Loucy (cell line): ENCODE measurements around the gene RPL29.

ENCODE experiments used
- H2AFZ ChIP-seq: fragments of 200-600 bp; sonication (generic); 2 replicates; pipeline ENCODE4 v1.6.0; 2016; ENCODE audit warnings: antibody characterized with exemption, mild to moderate bottlenecking, low read length, moderate library complexity
- H3F3A ChIP-seq: fragments of 200-600 bp; 2 replicates; pipeline ENCODE4 v1.6.0; 2016; ENCODE audit warnings: antibody characterized with exemption, low read depth, mild to moderate bottlenecking
- H3K27me3 ChIP-seq: fragments of 200-600 bp; sonication (generic); 2 replicates; pipeline ENCODE4 v1.6.1; 2014; ENCODE audit warnings: low read length, mild to moderate bottlenecking; ENCODE audit not compliant: insufficient read depth, poor library complexity, severe bottlenecking
- H3K36me3 ChIP-seq: fragments of 200-600 bp; sonication (generic); 2 replicates; pipeline ENCODE4 v1.6.1; 2016; ENCODE audit warnings: low read length; ENCODE audit not compliant: insufficient read depth
- H3K4me1 ChIP-seq: fragments of 200-600 bp; sonication (generic); 2 replicates; pipeline ENCODE4 v1.5.1; 2014; ENCODE audit warnings: low read length, mild to moderate bottlenecking; ENCODE audit not compliant: insufficient read depth, poor library complexity, severe bottlenecking
- H3K4me2 ChIP-seq: fragments of 200-600 bp; sonication (generic); 2 replicates; pipeline ENCODE4 v1.6.0; 2014; ENCODE audit warnings: antibody characterized with exemption, low read length, low read depth, mild to moderate bottlenecking; ENCODE audit not compliant: poor library complexity, severe bottlenecking
- H3K4me3 ChIP-seq: fragments of 200-600 bp; sonication (generic); 2 replicates; pipeline ENCODE4 v1.5.1; 2014; ENCODE audit warnings: low read length, mild to moderate bottlenecking, mixed read lengths; ENCODE audit not compliant: poor library complexity, severe bottlenecking
- H3K79me2 ChIP-seq: fragments of 200-600 bp; sonication (generic); 2 replicates; pipeline ENCODE4 v1.6.1; 2014; ENCODE audit warnings: low read length; ENCODE audit not compliant: insufficient read depth
- H3K9ac ChIP-seq: fragments of 200-600 bp; sonication (generic); 2 replicates; pipeline ENCODE4 v1.6.0; 2014; ENCODE audit warnings: mild to moderate bottlenecking, low read depth, low read length, moderate library complexity; ENCODE audit not compliant: poor library complexity, severe bottlenecking
- H3K9me2 ChIP-seq: fragments of 200-600 bp; sonication (generic); replicated peaks from 2 replicates; pipeline ENCODE4 v1.6.1; 2016; ENCODE audit warnings: low read depth, low read length, mixed read lengths
- H3K9me3 ChIP-seq: fragments of 200-600 bp; sonication (generic); 2 replicates; pipeline ENCODE4 v1.6.1; 2014; ENCODE audit warnings: mild to moderate bottlenecking, antibody characterized with exemption, low read length, low read depth; ENCODE audit not compliant: insufficient read depth
- H4K20me1 ChIP-seq: fragments of 200-600 bp; sonication (generic); 2 replicates; pipeline ENCODE4 v1.6.0; 2014; ENCODE audit warnings: antibody characterized with exemption, low read length, mild to moderate bottlenecking; ENCODE audit not compliant: insufficient read depth, poor library complexity, severe bottlenecking
- EZH2phosphoT487 ChIP-seq: fragments of 200-600 bp; IDR thresholded peaks from 2 replicates; pipeline ENCODE4 v1.6.1; 2018; ENCODE audit warnings: antibody characterized with exemption, mild to moderate bottlenecking, moderate library complexity, borderline replicate concordance
- TF ChIP-seq, protein P1 (sequence below): fragments of 200-600 bp; sonication (generic); conservative IDR thresholded peaks from 2 replicates; pipeline ENCODE4 v1.5.1; 2014; ENCODE audit warnings: mild to moderate bottlenecking, antibody characterized with exemption, low read length

RPL29 gene

GRCh38 chr3:51982838-51983577 lies 12.7 kb downstream of the RPL29 start, which contains the start of gene ACY1:
ACY1 (plus strand) TSS chr3:51983535; CDS start chr3:51984065, 530 bp downstream.
- Histone ChIP-seq H3K4me3 (peak within 1 kb of the TSS; percentile 93), H3K9me2 (no peaks in the 10 kb centered on the region), H3K9me3 (no peaks in the 10 kb centered on the region), H3K36me3 (no peaks in the 10 kb centered on the region), H3K9ac (peak within 1 kb of the TSS; percentile 82), H3K27me3 (no peaks in the 10 kb centered on the region), H4K20me1 (no peaks in the 10 kb centered on the region), H3F3A (peaks cover 7% of the 10 kb centered on the region), H2AFZ (peak within 1 kb of the TSS; percentile 93), H3K79me2 (peaks cover 16% of the 10 kb centered on the region; the same call in 1 of the 2 replicates), H3K4me1 (peaks cover 18% of the 10 kb centered on the region), H3K4me2 (peak within 1 kb of the TSS; percentile 95)
- TF ChIP-seq, protein P1, sequence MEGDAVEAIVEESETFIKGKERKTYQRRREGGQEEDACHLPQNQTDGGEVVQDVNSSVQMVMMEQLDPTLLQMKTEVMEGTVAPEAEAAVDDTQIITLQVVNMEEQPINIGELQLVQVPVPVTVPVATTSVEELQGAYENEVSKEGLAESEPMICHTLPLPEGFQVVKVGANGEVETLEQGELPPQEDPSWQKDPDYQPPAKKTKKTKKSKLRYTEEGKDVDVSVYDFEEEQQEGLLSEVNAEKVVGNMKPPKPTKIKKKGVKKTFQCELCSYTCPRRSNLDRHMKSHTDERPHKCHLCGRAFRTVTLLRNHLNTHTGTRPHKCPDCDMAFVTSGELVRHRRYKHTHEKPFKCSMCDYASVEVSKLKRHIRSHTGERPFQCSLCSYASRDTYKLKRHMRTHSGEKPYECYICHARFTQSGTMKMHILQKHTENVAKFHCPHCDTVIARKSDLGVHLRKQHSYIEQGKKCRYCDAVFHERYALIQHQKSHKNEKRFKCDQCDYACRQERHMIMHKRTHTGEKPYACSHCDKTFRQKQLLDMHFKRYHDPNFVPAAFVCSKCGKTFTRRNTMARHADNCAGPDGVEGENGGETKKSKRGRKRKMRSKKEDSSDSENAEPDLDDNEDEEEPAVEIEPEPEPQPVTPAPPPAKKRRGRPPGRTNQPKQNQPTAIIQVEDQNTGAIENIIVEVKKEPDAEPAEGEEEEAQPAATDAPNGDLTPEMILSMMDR: peak; percentile 53
- TF ChIP-seq EZH2phosphoT487: no peak

- Histone ChIP-seq H3K9me2 (no peaks in the 10 kb centered on the region), H3K4me2 (peak overlapping the region; percentile 95), H4K20me1 (no peaks in the 10 kb centered on the region), H2AFZ (peak overlapping the region; percentile 93), H3K79me2 (peaks cover 16% of the 10 kb centered on the region; the same call in 1 of the 2 replicates), H3K4me3 (peak overlapping the region; percentile 93), H3K9me3 (no peaks in the 10 kb centered on the region), H3K27me3 (no peaks in the 10 kb centered on the region), H3F3A (peaks cover 8% of the 10 kb centered on the region), H3K4me1 (peaks cover 23% of the 10 kb centered on the region), H3K9ac (peak overlapping the region; percentile 82), H3K36me3 (no peaks in the 10 kb centered on the region)
- TF ChIP-seq EZH2phosphoT487: no peak
- TF ChIP-seq, protein P1: peak; percentile 92
Observed at GRCh38 chr3:51982352-51982837, 13.3 kb downstream of the RPL29 start.

GRCh38 chr3:51980253-51980652 lies 15.4 kb downstream of the RPL29 start:
- no peak overlapping the region for H3K4me2 ChIP-seq
- H3K36me3 ChIP-seq: no peaks in the 10 kb centered on the region
- no peaks in the 10 kb centered on the region for H3K9me2 ChIP-seq
- peaks cover 40% of the 10 kb centered on the region for H3K4me1 ChIP-seq
- no peak for TF ChIP-seq EZH2phosphoT487
- TF ChIP-seq, protein P1: no peak
- no peak overlapping the region for H3K9ac ChIP-seq
- H3F3A ChIP-seq: peaks cover 12% of the 10 kb centered on the region
- H3K4me3 ChIP-seq: no peak overlapping the region
- H2AFZ ChIP-seq: no peak overlapping the region
- H3K9me3 ChIP-seq: no peaks in the 10 kb centered on the region
- H3K79me2 ChIP-seq: peaks cover 16% of the 10 kb centered on the region; the same call in 1 of the 2 replicates
- H3K27me3 ChIP-seq: no peaks in the 10 kb centered on the region
- no peaks in the 10 kb centered on the region for H4K20me1 ChIP-seq
